Measurements from ENCODE around the gene LYSMD2. TPM values are rescaled to one million over a fixed set of nuclear protein-coding genes. Genes with fewer than 3 reads are reported as not detected.

Gene LYSMD2
- total RNA-seq, 1 experiment from 2014 or later = 6.0 TPM

DNA sequence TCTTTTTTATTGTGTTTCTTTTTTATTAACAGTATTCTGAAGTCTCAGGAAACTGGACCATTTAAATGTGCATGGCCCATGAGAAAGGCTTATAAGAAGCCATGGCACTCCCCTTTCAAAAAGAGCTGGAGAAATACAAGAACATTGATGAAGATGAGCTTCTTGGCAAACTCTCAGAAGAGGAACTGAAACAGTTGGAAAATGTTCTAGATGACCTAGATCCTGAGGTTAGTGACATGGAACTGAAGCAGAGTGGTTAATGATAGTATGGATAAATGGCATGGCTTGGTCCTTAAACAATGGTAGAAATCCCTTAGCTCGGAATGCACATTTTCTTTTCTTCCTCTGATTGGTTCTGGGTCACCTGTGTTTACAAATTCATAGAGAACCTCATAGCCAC, 28.9 kb upstream of the LYSMD2 start:
- H3K79me2 ChIP-seq (ENCODE audit: low read length) = no peaks in the 10 kb centered on the region
- POLR2A ChIA-PET (ENCODE audit: unreplicated experiment) = no interaction called here
- no peaks in the 10 kb centered on the region for H3K36me3 ChIP-seq (ENCODE audit: low read depth, low read length)
- no peak overlapping the region for H3K27ac ChIP-seq (ENCODE audit: low read length)
- TF ChIP-seq, protein P1, sequence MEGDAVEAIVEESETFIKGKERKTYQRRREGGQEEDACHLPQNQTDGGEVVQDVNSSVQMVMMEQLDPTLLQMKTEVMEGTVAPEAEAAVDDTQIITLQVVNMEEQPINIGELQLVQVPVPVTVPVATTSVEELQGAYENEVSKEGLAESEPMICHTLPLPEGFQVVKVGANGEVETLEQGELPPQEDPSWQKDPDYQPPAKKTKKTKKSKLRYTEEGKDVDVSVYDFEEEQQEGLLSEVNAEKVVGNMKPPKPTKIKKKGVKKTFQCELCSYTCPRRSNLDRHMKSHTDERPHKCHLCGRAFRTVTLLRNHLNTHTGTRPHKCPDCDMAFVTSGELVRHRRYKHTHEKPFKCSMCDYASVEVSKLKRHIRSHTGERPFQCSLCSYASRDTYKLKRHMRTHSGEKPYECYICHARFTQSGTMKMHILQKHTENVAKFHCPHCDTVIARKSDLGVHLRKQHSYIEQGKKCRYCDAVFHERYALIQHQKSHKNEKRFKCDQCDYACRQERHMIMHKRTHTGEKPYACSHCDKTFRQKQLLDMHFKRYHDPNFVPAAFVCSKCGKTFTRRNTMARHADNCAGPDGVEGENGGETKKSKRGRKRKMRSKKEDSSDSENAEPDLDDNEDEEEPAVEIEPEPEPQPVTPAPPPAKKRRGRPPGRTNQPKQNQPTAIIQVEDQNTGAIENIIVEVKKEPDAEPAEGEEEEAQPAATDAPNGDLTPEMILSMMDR (conservative IDR thresholded peaks at IDR 0.05; ENCODE audit: low read depth, low read length) = no peak
- TF ChIP-seq EZH2phosphoT487 (IDR thresholded peaks at IDR 0.05; ENCODE audit: borderline replicate concordance, low read length) = no peak
- no peak for TF ChIP-seq EZH2 (IDR thresholded peaks at IDR 0.05; ENCODE audit: low read length, unreplicated experiment)
- H4K20me1 ChIP-seq (ENCODE audit: low read length) = no peaks in the 10 kb centered on the region
- CTCF ChIA-PET = no interaction called here
- H2AFZ ChIP-seq (ENCODE audit: low read length) = no peak overlapping the region
- H3K9me2 ChIP-seq (replicated peaks; ENCODE audit: low read length) = no peaks in the 10 kb centered on the region
- H3K27me3 ChIP-seq (ENCODE audit: low read length) = no peaks in the 10 kb centered on the region
- no peak overlapping the region for H3K4me3 ChIP-seq (ENCODE audit: low read length)
- no peaks in the 10 kb centered on the region for H3F3A ChIP-seq (ENCODE audit: low read length, unreplicated experiment)
- ATAC-seq (no peak), DNase-seq (no peak)
- no TSS peak for BruUV-seq (replicated peaks)
- H3K4me2 ChIP-seq (ENCODE audit: low read length) = no peak overlapping the region
- intact Hi-C loops (cut with micrococcal nuclease) = no loop called here
- no peaks in the 10 kb centered on the region for H3K4me1 ChIP-seq (ENCODE audit: insufficient read depth, low read length)
- no peak overlapping the region for H3K9ac ChIP-seq (ENCODE audit: low read length)
- no peaks in the 10 kb centered on the region for H3K9me3 ChIP-seq (ENCODE audit: low read length)

DNA sequence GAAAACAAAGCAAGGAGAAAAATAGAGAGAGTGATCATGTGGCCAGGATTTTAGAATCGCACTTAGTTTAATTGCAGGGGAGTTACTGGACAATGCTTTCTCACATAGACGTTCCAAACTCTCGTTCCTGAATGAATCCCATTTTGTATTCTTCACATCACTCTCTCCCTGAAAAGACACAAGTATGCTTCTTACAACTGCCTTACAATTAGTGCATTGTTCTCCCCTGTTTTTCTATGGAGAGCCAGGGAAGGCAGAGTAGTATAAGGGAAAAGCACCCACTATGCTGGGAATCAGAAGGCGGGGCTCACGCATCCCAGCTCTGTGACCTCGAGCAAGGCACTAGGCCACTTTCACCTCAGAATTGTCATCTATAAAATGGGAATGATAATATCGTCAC, 28.3 kb upstream of the LYSMD2 start:
- BruUV-seq (replicated peaks) = no TSS peak
- Histone ChIP-seq H3K4me1 (ENCODE audit: insufficient read depth, low read length) (no peaks in the 10 kb centered on the region), H3K36me3 (ENCODE audit: low read depth, low read length) (no peaks in the 10 kb centered on the region), H3K27ac (ENCODE audit: low read length) (no peak overlapping the region), H3K79me2 (ENCODE audit: low read length) (no peaks in the 10 kb centered on the region), H3K4me2 (ENCODE audit: low read length) (no peak overlapping the region), H4K20me1 (ENCODE audit: low read length) (no peaks in the 10 kb centered on the region), H3F3A (ENCODE audit: low read length, unreplicated experiment) (no peaks in the 10 kb centered on the region), H2AFZ (ENCODE audit: low read length) (no peak overlapping the region), H3K27me3 (ENCODE audit: low read length) (no peaks in the 10 kb centered on the region), H3K9ac (ENCODE audit: low read length) (no peak overlapping the region), H3K4me3 (ENCODE audit: low read length) (no peak overlapping the region), H3K9me2 (replicated peaks; ENCODE audit: low read length) (no peaks in the 10 kb centered on the region), H3K9me3 (ENCODE audit: low read length) (no peaks in the 10 kb centered on the region)
- no peak for DNase-seq
- TF ChIP-seq EZH2 (IDR thresholded peaks at IDR 0.05; ENCODE audit: low read length, unreplicated experiment) (no peak), EZH2phosphoT487 (IDR thresholded peaks at IDR 0.05; ENCODE audit: borderline replicate concordance, low read length) (no peak)
- TF ChIP-seq, protein P1 (conservative IDR thresholded peaks at IDR 0.05; ENCODE audit: low read depth, low read length) = no peak
- POLR2A ChIA-PET (ENCODE audit: unreplicated experiment) = no interaction called here
- CTCF ChIA-PET = no interaction called here
- intact Hi-C loops (cut with micrococcal nuclease) = no loop called here
- no peak for ATAC-seq

DNA sequence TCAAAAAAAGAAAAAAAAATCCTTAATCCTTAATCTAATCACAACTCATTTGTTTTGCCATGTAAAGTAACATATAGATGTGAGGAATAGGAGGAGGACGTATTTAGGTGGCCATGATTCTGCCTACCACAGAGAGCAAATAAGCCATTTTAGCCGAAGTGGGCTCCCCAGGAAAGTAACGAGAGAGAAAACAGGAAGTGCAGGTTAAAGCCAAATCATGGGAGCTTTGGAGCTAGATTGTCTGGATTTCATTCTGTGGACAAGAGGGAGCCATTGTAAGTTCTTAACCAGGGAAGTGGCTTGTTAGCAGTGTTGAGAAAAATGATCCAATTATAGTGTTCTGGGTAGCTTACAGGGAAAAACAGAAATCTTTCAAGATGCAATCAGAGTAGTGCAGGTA, 23.4 kb upstream of the LYSMD2 start:
- POLR2A ChIA-PET (ENCODE audit: unreplicated experiment) = no interaction called here
- no peak overlapping the region for H3K4me2 ChIP-seq (ENCODE audit: low read length)

More for the DNA sequence above, 23.4 kb upstream of the LYSMD2 start:
- H3K9ac ChIP-seq (ENCODE audit: low read length) = no peak overlapping the region
- CTCF ChIA-PET = no interaction called here
- no peak overlapping the region for H2AFZ ChIP-seq (ENCODE audit: low read length)
- H3K27me3 ChIP-seq (ENCODE audit: low read length) = no peaks in the 10 kb centered on the region
- no peak overlapping the region for H3K27ac ChIP-seq (ENCODE audit: low read length)
- no peaks in the 10 kb centered on the region for H3F3A ChIP-seq (ENCODE audit: low read length, unreplicated experiment)
- ATAC-seq = no peak
- H3K36me3 ChIP-seq (ENCODE audit: low read depth, low read length) = no peaks in the 10 kb centered on the region
- no peak overlapping the region for H3K4me3 ChIP-seq (ENCODE audit: low read length)
- no peak for DNase-seq
- intact Hi-C loops (cut with micrococcal nuclease) = no loop called here
- no peaks in the 10 kb centered on the region for H4K20me1 ChIP-seq (ENCODE audit: low read length)
- no peaks in the 10 kb centered on the region for H3K9me3 ChIP-seq (ENCODE audit: low read length)
- no peaks in the 10 kb centered on the region for H3K9me2 ChIP-seq (replicated peaks; ENCODE audit: low read length)
- no peaks in the 10 kb centered on the region for H3K4me1 ChIP-seq (ENCODE audit: insufficient read depth, low read length)
- no peaks in the 10 kb centered on the region for H3K79me2 ChIP-seq (ENCODE audit: low read length)
- BruUV-seq (replicated peaks) = no TSS peak
- TF ChIP-seq, protein P1 (conservative IDR thresholded peaks at IDR 0.05; ENCODE audit: low read depth, low read length) = no peak
- TF ChIP-seq EZH2phosphoT487 (IDR thresholded peaks at IDR 0.05; ENCODE audit: borderline replicate concordance, low read length) (no peak), EZH2 (IDR thresholded peaks at IDR 0.05; ENCODE audit: low read length, unreplicated experiment) (no peak)
